Liver (tissue), 4 donors: ENCODE data around the gene TMEM231. TPM values are rescaled to one million over a fixed set of nuclear protein-coding genes. Genes with fewer than 3 reads are reported as not detected.

Source experiments
- polyA plus RNA-seq, 2 donors: library from polyadenylated mRNA; stranded (reverse) in 1 of 2; unstranded in 1 of 2; fragments of 200-250 nt in 1 of 2; fragments of >200 nt in 1 of 2; fragmentation: Nextera tagmentation in 1 of 2; extraction: Ambion mirVana in 1 of 2; gene quantifications; one replicate each; pipeline versions ENCODE4 v1.2.1 to v1.2.3, GENCODE V29; 2013 to 2015
- total RNA-seq, 2 donors: library from RNA; depleted of rRNA; stranded (reverse); fragments of >200 nt; gene quantifications; one replicate each; pipeline ENCODE4 v1.2.3, GENCODE V29; 2014
- donor health status: healthy.
- donor health status: healthy.
- donor health status: healthy.

The TMEM231 gene
- total and polyA plus RNA-seq, 4 donors = 0.60 to 2.1 (median 2.0) TPM

Other genes with a start within 250 kb of the TMEM231 start
- 10 to 100 TPM; 20.5 to 34.4 TPM for gene CFDP1, start 122.7 kb downstream of the TMEM231 start, total RNA-seq
- gene CFDP1, start 122.7 kb downstream of the TMEM231 start, polyA plus RNA-seq = 10 to 100 TPM; 33.4 to 49.2 TPM
- 10 to 100 TPM; 19.2 to 25.4 TPM for gene TMEM170A, start 91.6 kb downstream of the TMEM231 start, total RNA-seq
- gene TMEM170A, start 91.6 kb downstream of the TMEM231 start, polyA plus RNA-seq = 10 to 100 TPM in 1 of 2 donors, 1 to 10 TPM in 1; 5.8 to 13.3 TPM
- gene CHST6, start 60.8 kb downstream of the TMEM231 start, total RNA-seq = under 1 TPM; under 0.01 to 0.17 TPM
- not detected for gene CHST6, start 60.8 kb downstream of the TMEM231 start, polyA plus RNA-seq
- gene CHST5, start 20.1 kb downstream of the TMEM231 start, total RNA-seq = not detected
- not detected for gene CHST5, start 20.1 kb downstream of the TMEM231 start, polyA plus RNA-seq
- gene GABARAPL2, start 10.1 kb upstream of the TMEM231 start, total RNA-seq = 10 to 100 TPM; 26.5 to 56.9 TPM
- gene GABARAPL2, start 10.1 kb upstream of the TMEM231 start, polyA plus RNA-seq = 100 to 1,000 TPM in 1 of 2 donors, 10 to 100 TPM in 1; 66.1 to 123 TPM
- gene ADAT1, start 67.0 kb upstream of the TMEM231 start, total RNA-seq = 10 to 100 TPM; 22.6 to 42.3 TPM
- gene ADAT1, start 67.0 kb upstream of the TMEM231 start, polyA plus RNA-seq = 10 to 100 TPM; 13.2 to 14.3 TPM
- gene KARS1, start 91.4 kb upstream of the TMEM231 start, total RNA-seq = 10 to 100 TPM; 54.6 to 65.5 TPM
- gene KARS1, start 91.4 kb upstream of the TMEM231 start, polyA plus RNA-seq = 10 to 100 TPM; 47.3 to 49.9 TPM
- gene TERF2IP, start 91.5 kb upstream of the TMEM231 start, total RNA-seq = 10 to 100 TPM; 23.7 to 69.5 TPM
- gene TERF2IP, start 91.5 kb upstream of the TMEM231 start, polyA plus RNA-seq = 10 to 100 TPM; 21.7 to 22.8 TPM
- not detected for gene CPHXL2, start 120.8 kb upstream of the TMEM231 start, total RNA-seq
- gene CPHXL2, start 120.8 kb upstream of the TMEM231 start, polyA plus RNA-seq = not detected
- under 1 TPM in 1 of 2 donors, not detected in 1; 0.42 TPM for gene DUXB, start 145.2 kb upstream of the TMEM231 start, total RNA-seq
- gene DUXB, start 145.2 kb upstream of the TMEM231 start, polyA plus RNA-seq = not detected
- gene CPHXL, start 170.2 kb upstream of the TMEM231 start, total RNA-seq = not detected
- not detected for gene CPHXL, start 170.2 kb upstream of the TMEM231 start, polyA plus RNA-seq